Subcutaneous adipose tissue (tissue), 4 donors: ENCODE results near the gene GAS5. TPM values are rescaled to one million over a fixed set of nuclear protein-coding genes. Genes with fewer than 3 reads are reported as not detected.

ENCODE experiments used
- total RNA-seq, 4 donors: library from RNA; depleted of rRNA; stranded (reverse); fragments of >200 nt; gene quantifications; one replicate each; pipeline ENCODE4 v1.1.0, GENCODE V29; 2016
- TF ChIP-seq, protein P1 (sequence below): fragments of 450-650 bp; IDR thresholded peaks from one replicate; pipeline ENCODE4 v1.5.1; 2016; ENCODE audit warnings: low read depth, mild to moderate bottlenecking, control low read depth, antibody characterized with exemption, moderate library complexity

Gene GAS5
- total RNA-seq, 4 donors from 2014 or later, result 330 to 419 (median 355) TPM

DNA sequence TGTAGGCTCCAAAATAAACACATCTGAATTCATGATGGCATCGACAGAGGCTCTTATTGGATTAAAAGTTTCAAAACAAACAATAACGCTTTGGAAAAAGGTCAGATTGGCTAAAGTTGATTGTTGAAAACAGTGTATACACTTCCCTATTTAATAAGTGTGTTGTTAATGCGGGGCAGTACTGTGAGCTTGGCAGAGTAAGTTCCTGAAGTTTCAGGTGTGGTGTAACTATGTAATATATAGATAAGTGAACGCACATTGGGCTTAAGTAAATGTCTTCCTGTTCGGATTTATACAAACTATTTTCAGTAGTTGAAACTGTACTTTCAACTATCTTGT is 1.2 kb upstream of the GAS5 start:
- TF ChIP-seq, protein P1, sequence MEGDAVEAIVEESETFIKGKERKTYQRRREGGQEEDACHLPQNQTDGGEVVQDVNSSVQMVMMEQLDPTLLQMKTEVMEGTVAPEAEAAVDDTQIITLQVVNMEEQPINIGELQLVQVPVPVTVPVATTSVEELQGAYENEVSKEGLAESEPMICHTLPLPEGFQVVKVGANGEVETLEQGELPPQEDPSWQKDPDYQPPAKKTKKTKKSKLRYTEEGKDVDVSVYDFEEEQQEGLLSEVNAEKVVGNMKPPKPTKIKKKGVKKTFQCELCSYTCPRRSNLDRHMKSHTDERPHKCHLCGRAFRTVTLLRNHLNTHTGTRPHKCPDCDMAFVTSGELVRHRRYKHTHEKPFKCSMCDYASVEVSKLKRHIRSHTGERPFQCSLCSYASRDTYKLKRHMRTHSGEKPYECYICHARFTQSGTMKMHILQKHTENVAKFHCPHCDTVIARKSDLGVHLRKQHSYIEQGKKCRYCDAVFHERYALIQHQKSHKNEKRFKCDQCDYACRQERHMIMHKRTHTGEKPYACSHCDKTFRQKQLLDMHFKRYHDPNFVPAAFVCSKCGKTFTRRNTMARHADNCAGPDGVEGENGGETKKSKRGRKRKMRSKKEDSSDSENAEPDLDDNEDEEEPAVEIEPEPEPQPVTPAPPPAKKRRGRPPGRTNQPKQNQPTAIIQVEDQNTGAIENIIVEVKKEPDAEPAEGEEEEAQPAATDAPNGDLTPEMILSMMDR, result no peak

DNA sequence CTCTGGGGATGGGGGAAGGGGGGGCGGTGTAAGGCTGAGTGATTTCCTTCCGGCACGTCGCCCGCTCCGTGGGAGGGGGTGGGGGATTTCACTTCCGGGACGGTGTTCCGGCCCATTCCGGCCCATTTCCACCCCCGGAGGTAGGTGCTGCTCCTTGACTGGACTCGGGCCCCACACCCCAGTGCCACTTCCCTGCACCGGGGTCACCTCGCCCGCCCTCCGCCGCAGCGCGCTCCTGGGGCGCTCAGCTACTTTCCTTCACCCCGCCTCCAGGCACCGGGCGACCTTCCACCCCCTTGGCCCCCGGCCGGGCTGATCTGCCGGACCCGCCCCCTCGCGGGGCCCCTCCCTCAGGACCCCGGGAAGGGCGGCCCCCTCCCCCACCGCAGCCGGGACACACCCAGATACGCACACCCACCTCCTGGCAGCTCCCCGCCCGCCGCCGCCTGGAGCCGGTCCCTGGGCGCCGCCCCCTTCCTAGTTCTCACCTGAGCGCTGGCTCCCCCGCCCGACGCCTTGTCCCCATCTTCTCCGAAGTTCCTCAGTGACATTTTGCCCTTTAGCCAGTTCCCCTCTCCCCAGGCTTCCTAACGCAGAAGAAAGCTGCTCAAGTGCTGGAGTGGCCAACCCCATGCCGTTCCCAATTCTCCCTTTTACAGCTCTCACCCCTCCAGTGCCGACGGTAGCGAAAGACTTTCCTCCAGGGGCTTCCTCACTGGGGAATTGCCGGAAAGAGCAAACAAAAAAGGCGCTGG is 654 bp upstream of the GAS5 start, which contains the start of gene ZBTB37:
ZBTB37 (plus strand) TSS at position 115 of the 755 bp plus-strand sequence. CDS start 1,846 bp downstream, outside the sequence.
- TF ChIP-seq, protein P1, result no peak

DNA sequence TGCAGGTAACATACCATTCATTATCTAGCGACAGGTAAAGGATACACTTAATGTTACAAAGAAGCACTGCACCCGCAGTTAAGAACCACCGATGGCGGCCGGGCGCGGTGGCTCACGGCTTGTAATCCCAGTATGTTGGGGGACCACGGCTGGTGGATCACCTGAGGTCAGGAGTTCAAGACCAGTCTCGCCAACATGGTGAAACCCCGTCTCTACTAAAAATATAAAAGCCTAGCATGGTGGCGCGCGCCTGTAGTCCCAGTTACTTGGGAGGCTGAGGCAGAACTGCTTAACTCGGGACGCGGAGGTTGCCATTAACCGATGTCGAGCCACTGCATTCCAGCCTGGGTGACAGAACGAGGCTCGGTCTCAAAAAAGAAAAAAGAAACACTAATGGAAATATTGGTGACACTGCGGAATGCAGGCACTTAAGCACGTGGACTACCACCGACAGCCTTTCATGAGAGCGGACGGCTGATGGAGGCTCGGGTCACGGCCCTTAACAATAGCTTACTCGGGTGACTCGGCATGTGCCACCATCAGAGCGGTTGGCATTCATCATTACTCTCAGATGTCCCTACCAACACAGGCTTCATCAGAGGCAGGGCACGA is 542 bp downstream of the GAS5 start:
- TF ChIP-seq, protein P1, result no peak

DNA sequence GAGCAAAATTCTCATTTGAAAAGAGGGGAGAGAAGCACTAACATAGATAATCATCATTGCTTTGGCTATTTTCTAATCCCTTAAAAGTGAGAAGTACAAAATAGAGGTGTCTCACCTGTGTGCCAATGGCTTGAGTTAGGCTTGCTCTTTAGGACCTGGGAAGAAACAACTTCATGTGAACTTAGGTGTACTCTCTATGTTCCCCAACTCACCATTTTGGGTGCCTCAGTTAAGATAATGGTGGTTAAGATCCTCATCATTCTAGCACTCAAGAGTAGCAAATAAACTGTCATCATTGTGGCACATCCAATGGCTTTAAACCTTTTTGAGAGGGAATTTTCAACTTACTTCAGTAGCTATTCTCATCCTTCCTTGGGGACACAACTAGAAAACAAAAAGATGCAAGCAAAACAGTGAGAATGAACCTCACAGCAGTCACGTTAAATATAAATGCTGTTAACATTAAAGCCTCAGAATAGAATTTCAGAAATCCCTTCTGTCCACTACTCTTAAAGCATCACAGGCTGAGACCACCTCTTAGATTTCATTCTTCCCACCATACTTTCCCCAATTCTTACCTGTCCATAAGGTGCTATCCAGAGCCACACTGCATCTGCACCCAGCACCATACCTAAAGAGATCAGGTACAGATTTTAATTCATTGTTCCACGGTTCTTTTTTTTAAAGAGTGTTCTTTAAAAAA is 1.2 kb downstream of the GAS5 start:
- TF ChIP-seq, protein P1, result no peak

DNA sequence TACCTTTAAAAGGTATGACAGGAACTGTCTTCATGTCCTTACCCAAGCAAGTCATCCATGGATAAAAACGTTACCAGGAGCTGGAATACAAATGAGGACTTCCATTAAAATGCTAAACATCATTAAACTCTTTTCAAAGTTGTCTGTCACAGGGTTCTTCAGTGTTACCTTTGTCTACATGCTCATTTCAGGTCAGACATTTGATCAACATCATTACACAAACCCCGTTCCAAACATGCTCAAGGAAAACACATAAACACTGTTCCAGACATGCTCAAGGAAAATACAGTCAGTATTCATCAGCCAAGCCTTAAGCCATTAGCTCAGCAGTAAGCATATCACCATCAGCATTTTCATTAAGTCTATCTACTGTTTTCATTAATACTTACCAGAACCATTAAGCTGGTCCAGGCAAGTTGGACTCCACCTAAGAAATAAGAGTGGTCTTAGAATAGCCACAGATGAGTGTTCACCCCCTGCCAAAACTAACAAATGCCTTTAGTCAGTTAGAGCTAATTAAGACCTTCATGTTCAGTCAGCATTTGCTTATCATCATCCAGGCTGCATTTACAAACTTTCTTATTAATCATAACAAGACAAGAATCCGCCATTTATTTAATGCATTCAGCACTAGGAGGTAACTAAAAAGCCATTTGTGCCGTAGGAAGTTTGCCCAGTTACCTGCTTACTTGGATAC is 2.2 kb downstream of the GAS5 start:
- TF ChIP-seq, protein P1, result no peak

DNA sequence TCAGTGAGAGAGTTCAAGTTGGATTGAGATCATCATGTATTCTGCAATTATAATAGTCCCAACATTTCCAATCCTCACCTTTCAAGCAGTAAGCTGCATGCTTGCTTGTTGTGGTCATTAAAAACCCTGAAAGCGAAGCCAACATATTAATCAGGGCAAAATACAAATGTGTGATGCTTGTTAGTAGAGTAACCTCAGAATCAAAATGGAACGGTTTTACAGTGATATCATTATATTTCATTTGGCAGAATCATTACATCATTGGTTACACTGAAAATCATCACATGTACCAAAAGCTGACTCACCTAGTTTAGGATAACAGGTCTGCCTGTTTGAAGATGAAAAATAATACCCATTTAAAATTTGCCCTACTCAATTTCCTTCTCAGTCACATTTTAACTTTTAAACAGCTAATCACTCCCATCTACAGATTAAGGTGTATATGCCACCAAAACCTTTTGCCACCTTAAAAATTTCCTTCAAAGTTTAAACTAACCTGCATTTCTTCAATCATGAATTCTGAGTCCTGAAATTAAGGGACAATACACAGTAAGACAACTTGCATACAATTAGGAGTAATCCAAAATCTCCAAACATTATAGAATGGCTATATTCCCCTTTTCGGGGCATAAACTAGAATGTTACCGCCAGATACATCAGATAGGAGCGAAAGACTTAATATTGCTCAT is 3.5 kb downstream of the GAS5 start:
- TF ChIP-seq, protein P1, result no peak
